Fibroblast of peridontal ligament (primary cell): ENCODE data around the gene UTP14A.
A peak's percentile ranks its signal among the peaks of the same experiment; 100 is the strongest.

Source experiments
- DNase-seq: peaks from one replicate; pipeline ENCODE4 v3.0.0-alpha.2; 2010; ENCODE audit errors: extremely low read depth

Gene UTP14A

DNA sequence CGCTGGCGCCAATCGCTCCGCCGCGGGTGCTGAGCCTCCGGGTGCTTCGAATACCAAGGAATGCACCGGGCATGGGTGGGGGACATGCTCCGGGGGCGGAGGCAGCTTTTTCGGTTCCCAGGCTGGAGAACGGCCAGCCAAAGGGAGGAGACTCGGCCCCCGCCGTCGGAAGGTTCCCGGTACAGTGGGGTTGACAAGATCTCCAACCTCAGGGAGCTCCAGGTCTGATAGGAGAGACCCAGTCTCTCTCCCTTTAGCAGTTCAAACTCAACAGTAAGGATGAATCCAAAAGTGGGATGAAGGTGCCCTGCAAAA is 47.3 kb downstream of the UTP14A start:
- DNase-seq = no peak

DNA sequence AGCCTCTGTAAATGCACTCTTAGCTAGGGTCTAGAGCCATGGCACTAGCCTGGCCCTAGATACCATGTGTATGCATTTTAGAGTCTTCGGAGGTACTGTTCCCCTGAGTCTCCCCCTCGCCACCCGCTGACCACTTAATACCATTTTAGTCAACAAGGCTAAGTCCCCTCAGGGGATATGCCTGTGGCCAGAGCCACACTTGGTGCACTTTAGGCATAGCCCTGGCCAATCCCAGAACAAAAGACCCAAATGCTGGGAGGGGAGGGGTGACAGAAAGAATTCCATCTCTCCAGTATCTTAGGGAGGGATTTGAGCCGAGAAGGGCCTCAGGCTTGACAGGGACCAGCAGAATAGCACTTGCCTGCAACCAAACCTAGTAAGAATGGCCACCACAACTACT is 47.9 kb downstream of the UTP14A start:
- DNase-seq = no peak

DNA sequence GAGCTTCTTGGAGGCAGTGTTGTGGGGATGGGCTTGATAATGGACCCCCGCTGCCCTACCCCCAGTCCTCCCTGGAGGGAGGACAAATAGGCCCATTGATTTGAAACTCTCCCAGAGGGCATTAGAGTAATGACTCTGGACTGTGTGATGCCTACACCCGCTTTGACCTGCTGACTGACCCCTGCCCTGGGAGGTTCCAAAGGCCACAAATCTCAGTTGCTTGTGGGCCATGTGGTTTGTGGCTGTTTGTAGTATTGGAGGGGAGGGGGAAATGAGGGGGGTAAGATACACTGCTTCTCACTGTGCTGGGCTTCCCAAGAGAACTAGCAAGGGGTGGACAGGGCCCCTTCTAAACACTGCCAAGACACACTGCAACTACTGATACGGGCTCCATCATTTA is 48.8 kb downstream of the UTP14A start:
- DNase-seq = no peak

DNA sequence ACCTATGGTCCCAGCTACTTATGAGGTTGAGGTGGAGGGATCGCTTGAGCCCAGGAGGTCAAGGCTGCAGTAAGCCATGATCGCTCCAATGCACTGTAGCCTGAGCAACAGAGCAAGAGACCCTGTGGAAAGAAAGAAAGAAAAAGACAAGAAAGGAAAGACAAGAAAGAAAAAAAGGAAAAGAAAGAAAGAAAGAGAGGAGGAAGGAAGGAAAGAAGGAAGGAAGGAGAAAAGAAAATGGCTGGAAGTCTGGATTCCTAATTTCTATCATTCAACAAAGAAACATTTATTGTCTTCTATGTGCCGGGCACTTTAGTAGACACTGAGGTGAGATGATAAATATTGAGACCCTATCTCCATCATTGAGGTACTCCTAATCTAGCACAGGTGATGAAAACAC is 49.7 kb downstream of the UTP14A start:
- no peak for DNase-seq

DNA sequence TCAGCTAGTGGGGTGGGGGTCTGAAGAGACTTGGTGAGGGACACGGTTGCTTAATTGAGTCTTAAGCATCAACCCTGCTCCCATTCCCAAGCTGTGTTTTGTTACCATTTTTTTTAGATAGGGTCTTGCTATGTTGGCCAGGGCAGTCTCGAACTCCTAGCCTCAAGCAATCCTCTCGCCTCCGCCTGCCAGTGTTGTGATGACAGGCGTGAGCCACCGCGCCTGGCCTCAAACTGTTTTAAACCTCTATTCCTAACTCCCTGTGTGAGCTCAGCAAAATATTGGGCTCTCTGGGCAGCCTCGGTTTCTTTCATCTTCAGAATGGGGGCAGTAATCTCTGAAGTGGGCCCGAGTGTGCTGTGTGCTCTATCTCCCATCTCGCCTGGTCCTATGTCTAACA is 50.2 kb downstream of the UTP14A start:
- no peak for DNase-seq

DNA sequence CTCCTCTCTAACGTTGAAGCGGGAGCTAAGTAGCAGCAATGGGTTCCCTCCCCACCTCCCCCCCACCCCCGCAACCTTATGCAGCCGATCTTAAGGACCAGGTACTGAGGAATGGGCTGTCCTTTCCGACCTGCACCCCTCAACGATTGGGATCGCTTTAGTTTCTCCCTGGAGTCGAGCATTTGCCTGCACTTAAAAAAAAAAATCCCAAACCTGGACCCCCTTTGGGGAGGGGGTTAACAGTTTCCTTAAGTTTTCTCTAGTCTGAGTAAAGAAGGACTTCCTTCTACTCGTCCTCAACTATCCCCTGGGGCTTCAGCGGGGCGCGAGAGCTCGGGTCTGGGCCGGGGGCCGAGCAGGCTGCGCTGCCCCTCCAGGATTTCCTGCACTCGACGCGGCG is 50.8 kb downstream of the UTP14A start:
- no peak for DNase-seq

DNA sequence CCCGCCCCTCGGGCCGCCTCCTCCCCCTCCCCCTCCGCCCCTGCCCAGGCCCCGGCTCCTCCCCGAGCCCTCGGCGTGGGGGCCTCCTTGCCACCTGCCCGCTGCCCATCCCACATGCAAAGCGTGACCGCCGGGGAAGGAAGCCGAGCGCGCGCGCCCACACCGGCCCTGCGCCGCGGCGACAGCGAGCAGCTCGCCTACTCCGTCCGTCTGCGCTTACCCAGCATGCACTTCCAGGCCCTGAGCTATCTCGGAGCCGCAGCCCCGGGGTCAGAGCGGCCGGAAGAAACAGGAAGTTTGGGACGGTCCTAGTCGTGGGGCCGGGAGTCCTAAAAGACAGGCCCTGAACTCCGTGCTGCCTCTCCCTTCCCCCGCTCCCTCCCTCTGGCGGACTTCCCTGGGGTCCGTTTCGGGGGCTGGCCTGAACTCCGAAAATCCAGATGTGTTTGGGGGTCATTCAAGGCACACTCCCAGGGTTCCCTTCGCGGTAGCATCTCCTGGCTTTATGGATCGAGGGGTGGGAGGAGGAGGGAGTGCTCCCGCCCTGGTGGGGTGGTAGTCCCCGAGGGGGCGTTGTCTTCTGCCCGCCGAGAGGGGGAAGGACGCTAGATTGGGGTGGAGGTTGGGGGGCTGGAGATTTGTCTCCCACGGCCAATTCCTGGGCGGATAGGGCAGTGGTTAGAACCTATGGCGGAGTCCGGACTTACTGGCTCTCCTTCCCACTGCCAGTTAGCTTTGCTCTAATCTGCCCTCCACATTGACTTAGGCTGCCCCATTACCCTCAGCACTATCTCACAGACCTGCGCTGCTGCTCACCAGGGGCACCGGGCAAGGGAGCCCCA is 51.5 kb downstream of the UTP14A start:
- DNase-seq = peak; percentile 10

DNA sequence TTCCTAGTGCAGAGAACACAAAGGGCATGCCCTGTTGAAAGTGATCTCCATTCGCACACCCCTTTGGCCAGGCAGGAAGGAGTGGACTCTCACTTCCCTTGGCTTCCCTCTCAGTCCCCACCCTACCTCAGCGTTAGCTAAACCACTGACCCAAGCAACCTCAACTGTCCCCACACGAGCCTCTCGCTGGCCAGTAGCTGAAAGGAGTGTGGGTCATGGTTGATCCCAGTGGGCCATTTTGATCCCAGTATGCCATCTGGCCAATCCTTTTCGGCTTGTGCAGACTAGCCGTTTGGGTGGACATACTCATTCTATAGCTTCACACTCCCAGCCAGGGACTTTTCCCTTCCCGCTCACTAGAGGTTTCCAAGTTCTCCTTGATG is 52.1 kb downstream of the UTP14A start:
- no peak for DNase-seq

DNA sequence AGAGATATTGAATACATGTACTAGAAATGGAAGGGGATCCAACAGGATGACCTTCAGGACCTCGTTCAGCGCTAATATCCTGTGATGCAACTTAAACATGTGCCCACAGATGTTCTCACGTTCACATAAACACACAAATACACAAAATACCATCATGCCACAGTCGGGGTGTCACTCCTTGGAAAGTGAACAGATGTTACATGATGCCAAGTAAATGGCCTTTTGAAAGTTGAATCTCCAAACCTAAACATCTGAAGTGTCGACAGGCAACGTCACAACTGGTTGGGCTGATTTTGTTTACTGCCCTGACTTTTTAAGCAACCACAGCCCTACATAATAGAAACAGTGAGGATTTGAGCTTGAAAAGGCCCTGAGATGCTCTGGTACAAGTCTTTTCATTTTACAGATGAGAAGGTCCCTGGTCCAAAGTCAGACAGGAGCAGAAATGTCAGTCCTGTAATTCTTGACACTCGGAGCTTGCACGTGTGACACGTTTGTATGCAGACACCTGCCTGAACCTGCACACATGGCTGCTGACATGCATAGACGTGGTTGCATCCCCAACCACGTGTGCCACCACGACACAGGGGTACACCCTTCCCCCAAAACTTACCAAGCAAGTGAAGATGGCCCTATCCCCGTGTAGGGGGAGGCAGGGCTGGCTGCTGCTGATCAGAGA is 53.0 kb downstream of the UTP14A start:
- DNase-seq = peak; percentile 46

DNA sequence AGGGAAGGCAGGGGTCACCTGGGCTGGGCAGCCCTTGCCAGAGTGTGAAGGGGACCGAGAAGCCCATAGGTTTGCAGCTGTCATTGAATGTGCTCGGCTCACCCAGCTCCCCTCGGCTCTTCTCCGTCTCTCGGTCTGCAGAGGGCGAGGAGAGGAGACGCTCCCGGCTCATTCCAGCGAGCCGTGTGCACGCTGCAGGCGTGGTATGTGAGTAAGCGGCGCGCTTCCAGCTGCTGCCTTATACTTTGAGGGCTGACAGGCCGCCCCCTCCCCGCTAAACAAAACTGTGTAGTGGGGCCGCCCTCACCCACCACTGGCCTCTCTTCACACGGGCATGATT is 53.5 kb downstream of the UTP14A start:
- no peak for DNase-seq

DNA sequence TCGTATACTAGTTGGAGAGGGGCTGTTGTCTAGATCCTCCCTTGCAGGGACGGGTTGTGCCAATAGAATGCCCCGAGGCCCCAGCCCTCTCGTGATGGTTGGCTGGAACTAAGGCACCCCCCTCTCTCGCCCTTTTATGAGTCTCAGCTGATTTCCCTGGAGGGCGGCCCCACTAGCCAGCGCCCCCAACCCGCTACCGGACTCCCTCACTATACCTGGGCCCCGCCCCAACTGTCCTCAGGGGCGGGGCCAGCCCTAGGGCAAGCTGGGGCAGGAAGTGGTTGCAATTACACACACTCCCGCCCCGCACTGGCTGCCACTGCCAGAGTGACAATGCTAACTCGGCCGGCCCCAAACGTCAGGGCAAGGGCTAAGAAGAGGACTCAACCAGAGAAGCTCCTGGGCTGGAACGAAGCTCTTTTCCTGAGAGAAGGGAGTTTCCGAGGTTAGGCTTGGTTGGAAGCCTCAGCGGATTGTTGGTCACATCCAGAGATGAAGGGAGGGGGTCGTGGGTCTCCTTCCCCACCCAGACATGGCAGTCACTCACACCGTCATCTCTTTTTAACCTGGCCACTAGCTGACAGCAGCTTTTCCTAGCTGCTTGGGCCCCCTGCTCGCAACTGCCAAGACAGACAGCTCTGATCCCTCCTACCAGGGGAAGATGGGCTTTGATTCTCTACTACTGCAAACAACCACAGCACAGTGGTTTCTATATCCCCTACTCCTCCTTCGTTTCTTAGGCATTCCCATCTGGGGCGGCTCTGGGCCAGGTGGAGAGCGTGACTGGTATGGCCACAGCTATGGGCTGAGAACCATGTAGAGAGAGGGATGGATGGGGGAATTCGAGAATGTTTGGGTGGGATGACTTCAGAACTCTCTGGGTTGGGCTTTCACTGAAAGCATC is 55.5 kb downstream of the UTP14A start:
- no peak for DNase-seq

DNA sequence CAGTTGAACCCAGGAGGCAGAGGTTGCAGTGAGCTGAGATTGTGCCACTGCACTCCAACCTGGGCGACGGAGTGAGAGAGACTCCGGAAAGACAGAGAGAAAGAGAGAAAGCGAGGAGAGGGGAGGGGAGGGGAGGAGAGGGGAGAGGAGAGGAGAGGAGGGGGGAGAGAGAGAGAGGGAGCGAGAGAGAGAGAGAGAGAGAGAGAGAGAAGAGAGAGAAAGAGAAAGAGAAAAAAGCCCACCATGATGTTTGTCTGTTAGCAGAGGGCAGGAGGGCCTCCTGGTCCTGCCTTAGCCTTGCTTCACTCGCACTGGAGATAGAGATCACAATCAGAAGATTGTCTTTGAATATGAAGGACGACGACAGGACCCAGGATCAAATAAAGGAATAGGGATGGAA is 57.8 kb downstream of the UTP14A start:
- no peak for DNase-seq

DNA sequence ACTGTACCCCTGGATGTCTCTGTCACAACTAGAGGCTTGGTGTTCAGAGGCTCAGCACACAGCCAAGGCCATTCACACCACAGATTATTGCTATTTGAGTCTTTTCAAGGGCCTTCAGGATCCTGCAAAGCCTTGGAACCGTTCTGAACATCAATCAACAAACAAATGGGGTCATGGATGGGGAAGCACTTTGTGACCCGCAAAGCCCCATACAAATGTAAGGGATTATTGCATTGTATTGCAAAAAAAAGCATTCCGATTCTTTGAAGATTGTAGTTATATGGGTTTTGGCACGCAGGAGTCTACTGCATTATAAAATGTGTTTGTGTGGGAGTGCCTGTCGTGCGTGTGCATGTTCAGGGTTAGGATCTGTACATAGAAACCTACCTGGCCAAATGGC is 59.2 kb downstream of the UTP14A start:
- DNase-seq = no peak

DNA sequence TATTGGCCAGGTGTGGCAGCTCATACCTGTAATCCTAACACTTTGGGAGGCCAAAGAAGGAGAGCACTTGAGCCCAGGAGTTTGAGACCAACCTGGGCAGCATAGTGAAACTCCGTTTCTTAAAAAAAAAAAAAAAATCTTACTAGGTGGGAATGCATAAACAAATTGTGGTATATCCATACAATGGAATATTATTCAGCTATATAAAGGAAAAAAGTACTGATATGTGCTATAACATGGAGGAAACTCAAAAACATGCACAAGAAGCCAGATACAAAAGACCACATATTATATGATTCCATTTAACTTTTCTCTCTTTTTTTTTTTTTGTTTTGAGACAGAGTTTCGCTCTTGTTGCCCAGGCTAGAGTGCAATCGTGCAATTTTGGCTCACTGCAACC is 63.0 kb downstream of the UTP14A start:
- DNase-seq = no peak

DNA sequence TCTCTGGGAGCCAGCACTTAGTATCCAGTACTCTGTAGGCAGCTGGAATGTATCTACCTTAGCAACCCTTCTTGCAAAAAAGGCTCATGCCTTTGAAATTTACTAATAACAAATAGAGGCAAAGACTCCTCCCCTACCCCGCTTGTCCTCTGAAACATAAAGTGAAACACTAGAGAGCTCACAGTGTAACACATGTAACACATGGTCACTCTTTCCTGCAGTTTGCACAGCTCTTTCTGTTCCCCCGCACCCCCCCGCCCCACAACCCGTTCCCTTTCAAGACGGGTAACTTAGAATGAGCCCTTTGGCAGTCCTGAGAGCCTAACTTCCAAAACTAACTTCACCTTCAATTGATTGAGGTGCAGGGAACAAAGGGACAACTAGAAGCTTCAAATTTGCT is 70.5 kb downstream of the UTP14A start:
- DNase-seq = no peak
